GM06990 (cell line): ENCODE measurements around the gene CENATAC.
A peak's percentile ranks its signal among the peaks of the same experiment; 100 is the strongest.
"Not testable (repeated sequence)": the region's sequence is repeated elsewhere in the genome, so short reads cannot be mapped to it uniquely, and the experiment has no call there.

ENCODE experiments used
- DNase-seq: peaks from one replicate; pipeline ENCODE4 v3.0.0-alpha.2; 2011; ENCODE audit not compliant: insufficient read length; ENCODE audit errors: extremely low read depth
- H3K27me3 ChIP-seq: replicated peaks from 2 replicates; pipeline ENCODE4 v1.6.0; 2011; ENCODE audit warnings: low read length; ENCODE audit not compliant: control insufficient read depth, insufficient read depth
- H3K36me3 ChIP-seq: 2 replicates; pipeline ENCODE4 v1.5.1; 2011; ENCODE audit warnings: low read length; ENCODE audit not compliant: control insufficient read depth, insufficient read depth
- H3K4me3 ChIP-seq: replicated peaks from 2 replicates; pipeline ENCODE4 v1.5.1; 2011; ENCODE audit warnings: low read depth, mild to moderate bottlenecking, control low read depth, low read length
- TF ChIP-seq, protein P1 (sequence below): IDR thresholded peaks from 2 replicates; pipeline ENCODE4 v1.5.1; 2011; ENCODE audit warnings: low read length, control low read depth, mild to moderate bottlenecking, inconsistent platforms; ENCODE audit not compliant: insufficient read depth, poor library complexity, severe bottlenecking

The CENATAC gene

DNA sequence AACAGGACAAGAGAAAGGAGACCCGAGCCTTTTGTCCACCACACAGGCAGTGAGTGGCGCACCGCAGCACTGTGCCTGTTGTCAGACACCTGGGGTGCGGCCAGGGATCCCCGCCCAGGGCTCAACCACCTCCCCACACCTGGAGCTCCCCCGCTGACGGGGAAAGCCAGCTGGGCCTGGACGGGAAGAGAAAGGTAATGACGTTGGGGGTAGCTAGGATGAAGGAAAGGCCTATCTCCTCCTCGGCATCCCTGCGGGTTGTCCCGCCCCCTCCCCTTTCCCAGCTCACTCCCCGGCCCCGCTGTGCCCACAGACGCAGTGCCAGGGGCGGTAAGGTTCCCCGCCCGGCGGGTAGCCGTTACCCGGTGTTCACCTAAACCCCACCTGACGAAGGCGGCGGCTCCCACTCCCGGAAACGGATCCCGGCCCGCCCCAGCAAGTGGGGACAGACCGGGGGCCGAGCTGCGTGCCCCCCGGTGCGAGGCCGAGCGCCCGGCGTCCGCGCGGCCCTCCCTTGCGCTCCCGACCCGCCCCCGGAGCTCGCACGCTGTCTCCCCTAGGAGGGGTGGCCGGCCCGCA lies 58.6 kb downstream of the CENATAC start:
- TF ChIP-seq, protein P1, sequence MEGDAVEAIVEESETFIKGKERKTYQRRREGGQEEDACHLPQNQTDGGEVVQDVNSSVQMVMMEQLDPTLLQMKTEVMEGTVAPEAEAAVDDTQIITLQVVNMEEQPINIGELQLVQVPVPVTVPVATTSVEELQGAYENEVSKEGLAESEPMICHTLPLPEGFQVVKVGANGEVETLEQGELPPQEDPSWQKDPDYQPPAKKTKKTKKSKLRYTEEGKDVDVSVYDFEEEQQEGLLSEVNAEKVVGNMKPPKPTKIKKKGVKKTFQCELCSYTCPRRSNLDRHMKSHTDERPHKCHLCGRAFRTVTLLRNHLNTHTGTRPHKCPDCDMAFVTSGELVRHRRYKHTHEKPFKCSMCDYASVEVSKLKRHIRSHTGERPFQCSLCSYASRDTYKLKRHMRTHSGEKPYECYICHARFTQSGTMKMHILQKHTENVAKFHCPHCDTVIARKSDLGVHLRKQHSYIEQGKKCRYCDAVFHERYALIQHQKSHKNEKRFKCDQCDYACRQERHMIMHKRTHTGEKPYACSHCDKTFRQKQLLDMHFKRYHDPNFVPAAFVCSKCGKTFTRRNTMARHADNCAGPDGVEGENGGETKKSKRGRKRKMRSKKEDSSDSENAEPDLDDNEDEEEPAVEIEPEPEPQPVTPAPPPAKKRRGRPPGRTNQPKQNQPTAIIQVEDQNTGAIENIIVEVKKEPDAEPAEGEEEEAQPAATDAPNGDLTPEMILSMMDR, result no peak
- H3K4me3 ChIP-seq, result peak overlapping the region; percentile 99
- no peaks in the 10 kb centered on the region for H3K27me3 ChIP-seq
- peaks cover 28% of the 10 kb centered on the region for H3K36me3 ChIP-seq
- peak; percentile 62 for DNase-seq

DNA sequence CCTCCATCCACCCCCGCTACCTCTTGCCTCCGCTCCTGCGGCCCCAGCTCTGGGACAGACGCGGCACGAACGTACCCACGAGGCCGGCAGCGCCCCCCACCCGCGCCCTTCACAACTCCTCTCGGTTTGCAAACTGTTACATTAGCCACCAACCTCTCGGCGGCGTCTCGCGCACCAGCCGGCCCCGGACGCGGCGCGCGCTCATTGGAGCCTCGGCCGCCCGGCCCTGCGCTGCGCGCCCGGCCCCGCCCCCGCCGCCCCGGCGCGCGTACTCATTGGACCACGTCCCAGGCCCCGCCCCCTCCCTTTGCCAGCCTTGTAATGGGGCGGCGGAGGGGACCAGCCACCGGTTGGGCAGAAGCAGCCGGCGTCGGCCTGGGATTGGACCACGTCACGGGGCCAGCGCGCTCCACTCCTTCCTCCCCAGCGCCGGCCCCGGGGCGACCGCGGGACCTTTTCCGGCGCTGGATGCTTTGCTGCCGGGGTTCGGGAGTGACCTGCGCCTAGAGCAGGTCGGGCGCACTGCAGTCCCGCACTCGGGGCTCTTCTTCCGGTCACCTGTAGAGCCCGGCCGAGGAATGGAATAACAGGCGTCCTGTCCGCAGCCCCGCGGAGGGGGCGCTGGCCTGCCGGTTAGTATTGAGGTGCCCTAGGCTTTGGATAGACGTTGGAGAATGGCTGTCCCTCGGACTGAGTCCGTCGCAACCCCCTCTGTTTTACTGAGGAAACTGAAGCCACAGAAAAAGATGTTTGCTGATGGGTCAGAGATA lies 59.2 kb downstream of the CENATAC start, which contains the start of gene HYOU1:
TSS of gene HYOU1 (minus strand) at position 206 of the 770 bp plus-strand sequence. CDS start 1,045 bp downstream, outside the sequence.
- peak; percentile 97 for DNase-seq
- H3K36me3 ChIP-seq, result peaks cover 22% of the 10 kb centered on the region
- H3K4me3 ChIP-seq, result peak within 1 kb of the TSS; percentile 99
- TF ChIP-seq, protein P1, result peak; percentile 26
- no peaks in the 10 kb centered on the region for H3K27me3 ChIP-seq

DNA sequence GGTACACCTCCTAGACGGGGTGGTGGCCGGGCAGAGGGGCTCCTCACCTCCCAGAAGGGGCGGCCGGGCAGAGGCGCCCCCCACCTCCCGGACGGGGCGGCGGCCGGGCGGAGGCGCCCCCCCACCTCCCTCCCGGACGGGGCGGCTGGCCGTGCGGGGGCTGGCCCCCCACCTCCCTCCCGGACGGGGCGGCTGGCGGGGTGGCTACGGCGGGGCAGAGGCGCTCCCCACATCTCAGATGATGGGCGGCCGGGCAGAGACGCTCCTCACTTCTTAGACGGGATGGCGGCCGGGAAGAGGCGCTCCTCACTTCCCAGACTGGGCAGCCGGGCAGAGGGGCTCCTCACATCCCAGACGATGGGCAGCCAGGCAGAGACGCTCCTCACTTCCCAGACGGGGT lies 61.2 kb downstream of the CENATAC start:
- DNase-seq, result not testable (repeated sequence)
- peaks cover 12% of the 10 kb centered on the region for H3K36me3 ChIP-seq

DNA sequence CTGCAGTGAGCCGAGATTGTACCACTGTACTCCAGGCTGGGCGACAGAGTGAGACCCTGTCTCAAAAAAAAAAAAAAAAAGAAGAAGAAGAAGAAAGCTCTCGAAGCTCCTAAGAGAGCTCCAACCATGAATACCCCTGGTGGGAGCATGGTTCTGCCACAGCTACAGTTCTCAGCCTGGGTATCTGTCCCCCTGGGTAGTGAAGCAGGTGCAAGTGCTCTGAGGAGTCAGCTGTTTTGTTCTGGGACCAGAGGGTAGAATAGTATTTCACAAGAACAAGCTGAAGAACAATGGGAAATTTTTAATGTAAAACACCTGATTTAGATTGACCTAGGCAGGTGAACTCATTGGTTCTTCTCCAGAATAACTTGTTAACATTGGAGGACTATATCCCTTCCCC lies 63.3 kb downstream of the CENATAC start:
- Histone ChIP-seq H3K36me3 (no peaks in the 10 kb centered on the region; the same call in 1 of the 2 replicates), H3K4me3 (no peak overlapping the region), H3K27me3 (no peaks in the 10 kb centered on the region)
- no peak for DNase-seq
- TF ChIP-seq, protein P1, result no peak

More for the DNA sequence above, 61.2 kb downstream of the CENATAC start:
- H3K27me3 ChIP-seq, H3K4me3 ChIP-seq: not testable (repeated sequence)

DNA sequence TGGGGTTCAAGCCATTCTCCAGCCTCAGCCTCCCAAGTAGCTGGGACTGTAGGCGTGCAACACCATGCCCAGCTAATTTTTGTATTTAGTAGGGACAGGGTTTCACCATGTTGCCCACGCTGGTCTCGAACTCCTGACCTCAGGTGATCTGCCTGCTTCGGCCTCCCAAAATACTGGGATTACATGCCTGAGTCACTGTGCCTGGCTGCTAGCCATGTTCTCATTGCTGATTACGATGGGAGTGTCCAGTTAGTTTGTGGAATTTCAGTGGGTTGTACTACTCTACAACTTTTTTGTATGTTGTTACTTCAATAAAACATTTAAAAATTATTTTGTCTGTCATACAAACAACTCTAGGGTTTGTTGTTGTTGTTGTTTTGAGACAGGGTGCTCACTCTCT lies 64.8 kb downstream of the CENATAC start:
- Histone ChIP-seq H3K27me3 (no peaks in the 10 kb centered on the region), H3K4me3 (no peak overlapping the region), H3K36me3 (no peaks in the 10 kb centered on the region; the same call in 1 of the 2 replicates)
- TF ChIP-seq, protein P1, result no peak
- DNase-seq, result no peak

DNA sequence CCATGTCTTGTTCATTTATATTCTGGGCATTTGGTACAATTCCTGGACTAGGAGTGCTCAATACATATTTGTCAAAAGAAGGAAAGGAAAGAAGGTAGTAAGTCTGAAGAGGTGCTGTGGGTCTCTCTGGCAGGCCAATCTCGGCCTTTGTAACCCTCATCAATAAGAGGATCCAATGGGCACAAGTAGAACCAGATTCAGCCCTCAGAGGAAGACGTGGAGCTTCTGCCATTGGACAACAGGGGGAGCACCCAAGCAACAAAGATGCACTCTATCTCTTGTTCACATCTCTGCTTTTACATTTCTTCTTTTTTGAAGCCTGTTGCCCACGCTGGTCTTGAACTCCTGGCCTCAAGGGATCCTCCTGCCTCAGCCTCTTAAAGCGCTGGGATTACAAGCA lies 67.4 kb downstream of the CENATAC start:
- TF ChIP-seq, protein P1, result peak; percentile 72
- H3K27me3 ChIP-seq, result no peaks in the 10 kb centered on the region
- DNase-seq, result no peak

More for the DNA sequence above, 67.4 kb downstream of the CENATAC start:
- Histone ChIP-seq H3K36me3 (no peaks in the 10 kb centered on the region; the same call in 1 of the 2 replicates), H3K4me3 (no peak overlapping the region)
